Stimulated activated CD8-positive, alpha-beta memory T cell treated with anti-CD3 and anti-CD28 coated beads, Interleukin-15, amount 100 ng/mL, for 24 hours (primary cell): Measurements from ENCODE around the gene MYOM1.

Experiments used
- DNase-seq: peaks from one replicate; pipeline ENCODE4 v3.0.0-alpha.2; 2020; ENCODE audit warnings: low read depth

MYOM1 gene

GRCh38 chr18:3115447-3116030 lies 104.2 kb downstream of the MYOM1 start:
- no peak for DNase-seq

- DNase-seq = no peak
Measured at GRCh38 chr18:3114451-3114850, 105.3 kb downstream of the MYOM1 start.

- no peak for DNase-seq
Measured at GRCh38 chr18:3114026-3114425, 105.7 kb downstream of the MYOM1 start.

GRCh38 chr18:3111523-3112240 lies 108.1 kb downstream of the MYOM1 start:
- no peak for DNase-seq

GRCh38 chr18:3110034-3110752 lies 109.6 kb downstream of the MYOM1 start:
- no peak for DNase-seq

GRCh38 chr18:3107740-3108151 lies 112.0 kb downstream of the MYOM1 start:
- no peak for DNase-seq

GRCh38 chr18:3104190-3105054 lies 115.3 kb downstream of the MYOM1 start:
- DNase-seq = no peak

- no peak for DNase-seq
Measured at GRCh38 chr18:3103576-3103975, 116.2 kb downstream of the MYOM1 start.

GRCh38 chr18:3102983-3103382 lies 116.8 kb downstream of the MYOM1 start:
- DNase-seq = no peak

- DNase-seq = no peak
Measured at GRCh38 chr18:3100498-3101132, 119.2 kb downstream of the MYOM1 start.

- DNase-seq = no peak
Measured at GRCh38 chr18:3099327-3099726, 120.4 kb downstream of the MYOM1 start.

GRCh38 chr18:3097082-3097481 lies 122.7 kb downstream of the MYOM1 start:
- DNase-seq = no peak

- DNase-seq = no peak
Measured at GRCh38 chr18:3095921-3096320, 123.8 kb downstream of the MYOM1 start.

GRCh38 chr18:3094338-3094684 lies 125.5 kb downstream of the MYOM1 start:
- DNase-seq = no peak

GRCh38 chr18:3093624-3094337 lies 126.0 kb downstream of the MYOM1 start:
- no peak for DNase-seq

- no peak for DNase-seq
Measured at GRCh38 chr18:3092727-3093126, 127.0 kb downstream of the MYOM1 start.

- DNase-seq = no peak
Measured at GRCh38 chr18:3089579-3089978, 130.2 kb downstream of the MYOM1 start.

GRCh38 chr18:3088449-3088848 lies 131.3 kb downstream of the MYOM1 start:
- no peak for DNase-seq

GRCh38 chr18:3086871-3087270 lies 132.9 kb downstream of the MYOM1 start:
- DNase-seq = no peak

GRCh38 chr18:3085612-3086011 lies 134.2 kb downstream of the MYOM1 start:
- DNase-seq = no peak

GRCh38 chr18:3084206-3084605 lies 135.6 kb downstream of the MYOM1 start:
- DNase-seq = no peak
